NCI-H1092 (cell line): Measurements from ENCODE around the gene HPS6.
A peak's percentile ranks its signal among the peaks of the same experiment; 100 is the strongest.

Experiments
- DNase-seq: peaks from one replicate; lab custom pipeline; 2025; lab: John Stamatoyannopoulos, UW

Gene HPS6

DNA sequence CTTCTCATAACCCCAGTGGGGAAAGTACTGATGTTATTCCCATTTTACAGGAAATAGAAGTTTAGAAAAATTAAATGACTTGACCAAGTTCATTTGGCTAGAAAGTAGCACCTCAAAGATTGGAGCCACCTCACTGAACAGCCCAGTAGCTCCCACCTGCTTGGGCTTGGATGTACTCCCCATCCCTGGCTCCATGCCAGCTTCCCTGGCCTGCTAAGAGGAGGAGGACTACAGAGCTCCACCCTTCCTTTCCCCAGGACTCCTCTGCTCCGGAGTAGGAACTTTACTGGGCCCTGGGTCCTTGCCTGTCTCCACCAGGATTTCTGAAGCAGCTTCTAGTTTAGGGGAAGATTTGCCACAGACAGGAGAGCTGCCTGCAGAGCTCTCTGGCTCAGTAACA, 3.1 kb downstream of the HPS6 start:
- DNase-seq: peak; percentile 26

DNA sequence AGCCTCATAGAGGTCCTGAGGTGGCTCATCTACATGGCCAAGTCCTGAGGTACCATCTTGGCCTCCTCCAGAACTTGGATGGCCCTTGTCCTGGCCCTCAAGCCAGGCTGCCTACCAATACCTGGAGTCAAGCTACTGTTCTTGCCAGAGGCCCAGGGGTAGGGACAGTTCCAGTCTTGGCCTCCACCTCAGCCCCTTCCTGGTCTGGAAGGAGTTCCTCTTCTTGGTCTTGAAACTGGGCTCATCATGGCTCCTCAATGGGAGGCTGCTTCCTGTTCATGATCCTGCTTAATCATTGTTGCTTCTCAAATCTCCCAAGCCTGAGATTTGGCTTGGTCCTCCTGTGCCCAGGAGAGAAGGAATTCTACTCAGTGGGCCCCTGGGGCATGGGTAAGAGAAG, 3.9 kb downstream of the HPS6 start:
- DNase-seq: no peak

DNA sequence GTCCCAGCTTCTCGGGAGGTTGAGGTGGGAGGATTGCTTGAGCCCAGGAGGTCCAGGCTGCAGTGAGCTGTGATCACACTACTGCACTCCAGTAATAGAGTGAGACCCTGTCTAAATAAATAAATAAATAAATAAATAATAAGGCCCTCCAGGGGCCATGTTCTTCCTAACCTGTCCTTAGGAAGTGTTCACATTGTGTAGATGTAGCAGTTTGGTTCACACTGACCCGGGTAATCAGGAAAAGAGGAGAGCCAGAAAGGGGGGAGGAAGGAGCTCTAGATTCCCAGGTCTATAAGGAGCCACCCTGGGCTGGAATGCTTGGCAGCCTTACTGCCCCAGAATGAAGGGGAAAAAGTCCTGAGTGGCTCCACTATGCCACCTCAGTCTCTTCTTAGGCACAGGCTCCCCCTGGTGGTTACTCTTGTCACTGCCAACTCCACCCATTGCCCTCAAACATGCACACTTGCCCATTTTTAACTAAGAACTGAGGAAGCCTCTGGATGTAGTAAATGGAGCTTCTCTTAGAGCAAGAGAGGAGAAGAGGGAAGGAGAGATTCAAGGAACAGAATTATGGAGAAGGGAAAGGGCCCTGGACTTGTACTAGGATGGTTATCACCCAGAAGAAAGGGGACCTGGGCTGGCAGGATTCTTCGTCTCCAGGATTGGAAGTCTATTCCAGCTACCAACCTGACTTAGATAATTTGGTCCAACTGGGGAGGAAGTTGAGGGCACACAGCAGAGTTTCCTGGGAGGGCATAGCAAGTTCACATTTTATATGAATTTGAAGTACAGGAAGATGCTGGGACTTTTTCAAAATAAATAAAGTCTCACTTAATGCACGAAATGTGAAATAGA, 7.8 kb downstream of the HPS6 start:
- peak; percentile 25 for DNase-seq

DNA sequence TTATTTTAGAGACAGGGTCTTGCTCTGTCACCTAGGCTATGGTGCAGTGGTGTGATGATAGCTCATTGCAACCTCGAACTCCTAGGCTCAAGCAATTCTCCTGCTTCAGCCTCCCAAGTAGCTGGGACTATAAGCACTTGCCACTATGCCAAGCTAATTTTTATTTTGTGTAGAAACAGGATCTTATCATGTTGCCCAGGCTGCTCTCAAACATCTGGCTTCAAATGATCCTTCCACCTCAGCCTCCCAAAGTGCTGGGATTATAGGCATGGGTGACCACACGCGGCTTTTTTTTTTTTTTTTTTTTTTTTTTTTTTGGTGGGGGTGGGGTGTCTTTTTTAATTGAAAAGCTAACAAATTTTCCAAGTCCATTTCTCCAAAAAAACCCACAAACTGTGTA, 18.4 kb downstream of the HPS6 start:
- DNase-seq: no peak

DNA sequence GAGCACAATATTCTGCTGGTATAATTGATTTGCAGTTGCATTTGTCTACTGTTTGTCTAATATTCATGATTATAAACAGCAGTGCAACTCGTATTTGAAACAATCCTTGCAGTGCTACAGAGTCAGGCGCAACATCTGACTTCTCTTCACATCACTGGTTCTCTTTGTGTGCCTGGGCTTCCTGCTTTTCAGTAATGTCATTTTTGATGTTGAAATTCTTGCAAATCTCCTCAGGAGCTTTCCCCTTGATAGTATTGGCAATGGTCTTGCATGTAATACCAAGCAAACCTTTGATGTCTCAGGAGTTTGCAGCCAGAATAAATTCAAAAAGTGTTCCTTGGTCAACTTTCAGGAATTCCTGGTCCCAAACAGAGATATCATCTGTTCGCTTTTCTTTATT, 20.2 kb downstream of the HPS6 start:
- no peak for DNase-seq

DNA sequence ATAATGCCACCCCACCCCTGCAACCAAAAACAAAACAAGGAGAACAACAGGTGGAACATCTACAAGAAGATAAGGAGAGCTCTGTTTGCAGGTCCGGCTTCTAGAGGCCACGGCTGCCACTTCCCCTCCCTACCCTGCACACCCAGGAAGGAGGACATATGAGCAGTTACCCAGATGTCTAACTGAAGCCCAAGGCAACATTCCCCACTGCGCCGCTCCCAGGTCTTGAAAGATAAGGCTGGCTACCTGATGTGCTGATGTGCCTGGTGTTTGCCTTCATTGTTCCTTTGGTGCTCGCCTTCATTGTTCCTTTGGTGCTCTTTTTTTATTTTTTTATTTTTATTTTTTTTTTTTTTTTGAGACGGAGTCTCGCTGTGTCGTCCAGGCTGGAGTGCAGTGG, 21.0 kb downstream of the HPS6 start:
- no peak for DNase-seq

DNA sequence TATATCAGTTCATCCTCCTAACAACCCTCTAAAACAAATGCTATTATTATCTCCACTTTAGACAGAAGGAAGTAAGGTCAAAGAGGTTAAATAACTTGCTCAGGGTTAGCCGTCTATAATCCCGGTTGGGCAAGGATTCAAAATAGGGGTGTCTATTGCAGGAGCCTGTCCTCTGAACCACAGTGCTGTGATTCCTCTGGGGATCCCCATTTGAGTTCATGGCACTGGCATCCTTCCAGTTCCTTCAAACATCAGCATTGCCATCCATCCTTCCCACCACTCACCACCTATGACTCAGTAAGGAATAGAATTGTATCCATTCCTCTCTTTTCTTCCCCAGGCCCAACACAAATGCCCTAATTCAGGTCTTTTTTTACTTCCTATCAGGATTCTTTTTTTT, 25.6 kb downstream of the HPS6 start:
- no peak for DNase-seq

DNA sequence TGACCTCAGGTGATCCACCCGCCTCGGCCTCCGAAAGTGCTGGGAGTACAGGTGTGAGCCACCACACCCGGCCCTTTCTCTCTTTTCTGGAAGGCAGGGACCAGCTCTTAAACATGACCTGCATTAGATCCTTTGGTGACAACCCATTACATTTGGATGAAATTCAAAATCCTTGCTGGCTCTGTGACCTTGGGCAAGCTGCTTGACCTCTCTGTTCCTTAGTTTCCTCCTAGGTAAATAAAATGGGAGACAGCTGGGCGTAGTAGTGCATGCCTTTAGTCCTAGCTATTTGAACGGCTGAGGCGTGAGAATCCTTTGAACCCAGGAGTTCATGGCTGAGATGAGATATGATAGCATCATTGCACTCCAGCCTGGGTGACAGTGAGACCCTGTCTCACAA, 31.3 kb downstream of the HPS6 start:
- DNase-seq: no peak

DNA sequence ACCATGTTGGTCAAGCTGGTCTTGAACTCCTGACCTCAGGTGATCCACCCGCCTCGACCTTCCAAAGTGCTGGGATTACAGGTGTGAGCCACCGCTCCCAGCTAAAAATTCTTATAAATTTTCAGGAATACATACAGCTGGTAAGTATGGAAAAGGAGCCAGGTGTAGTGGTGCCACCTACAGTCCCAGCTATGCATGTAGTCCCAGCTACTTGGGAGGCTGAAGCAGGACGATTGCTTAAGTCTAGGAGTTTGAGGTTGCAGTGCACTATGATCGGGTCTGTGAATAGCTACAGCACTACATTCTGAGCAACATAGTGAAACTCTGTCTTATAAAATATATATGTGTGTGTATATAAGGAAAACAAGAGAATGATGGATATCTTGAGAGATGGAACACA, 36.0 kb downstream of the HPS6 start:
- no peak for DNase-seq

DNA sequence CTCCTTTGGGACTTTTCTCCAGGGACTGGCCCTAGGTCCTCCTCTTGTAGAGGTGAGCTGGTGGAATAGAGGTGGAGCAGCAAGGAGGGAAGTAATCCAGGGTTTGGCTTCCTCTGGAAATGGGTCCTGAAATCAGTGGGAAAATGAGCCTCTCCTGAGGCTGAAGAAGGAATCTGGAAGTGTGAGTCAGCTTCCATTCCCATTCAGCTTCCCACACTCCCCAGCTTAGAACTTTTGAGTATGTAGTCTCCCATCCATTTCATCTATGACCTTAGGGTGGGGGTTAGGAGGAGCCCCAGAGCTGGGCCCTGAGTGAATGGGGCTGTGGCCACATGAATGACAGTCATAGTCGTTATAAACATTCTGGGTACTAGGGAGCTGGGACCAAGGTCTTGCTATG, 37.3 kb downstream of the HPS6 start:
- DNase-seq: no peak

DNA sequence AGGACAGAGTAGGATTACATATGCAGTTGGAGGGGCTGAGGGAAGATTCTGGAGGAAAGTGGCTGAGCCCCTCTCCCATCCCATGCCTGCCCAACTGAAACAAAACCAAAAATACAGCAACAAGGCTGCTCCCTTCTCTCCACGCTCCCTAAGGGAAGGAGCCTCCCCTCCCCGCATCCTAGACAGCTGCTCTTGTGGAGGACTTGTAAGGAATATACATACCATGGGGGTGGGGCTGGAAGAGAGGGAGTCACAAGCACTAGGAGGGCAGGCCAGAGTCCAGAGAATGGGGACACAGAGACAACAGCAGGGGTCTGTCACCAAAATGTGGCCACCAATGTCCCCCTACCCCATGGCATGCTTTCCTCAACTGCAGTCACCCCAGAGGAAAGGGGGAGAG, 41.8 kb downstream of the HPS6 start:
- no peak for DNase-seq

DNA sequence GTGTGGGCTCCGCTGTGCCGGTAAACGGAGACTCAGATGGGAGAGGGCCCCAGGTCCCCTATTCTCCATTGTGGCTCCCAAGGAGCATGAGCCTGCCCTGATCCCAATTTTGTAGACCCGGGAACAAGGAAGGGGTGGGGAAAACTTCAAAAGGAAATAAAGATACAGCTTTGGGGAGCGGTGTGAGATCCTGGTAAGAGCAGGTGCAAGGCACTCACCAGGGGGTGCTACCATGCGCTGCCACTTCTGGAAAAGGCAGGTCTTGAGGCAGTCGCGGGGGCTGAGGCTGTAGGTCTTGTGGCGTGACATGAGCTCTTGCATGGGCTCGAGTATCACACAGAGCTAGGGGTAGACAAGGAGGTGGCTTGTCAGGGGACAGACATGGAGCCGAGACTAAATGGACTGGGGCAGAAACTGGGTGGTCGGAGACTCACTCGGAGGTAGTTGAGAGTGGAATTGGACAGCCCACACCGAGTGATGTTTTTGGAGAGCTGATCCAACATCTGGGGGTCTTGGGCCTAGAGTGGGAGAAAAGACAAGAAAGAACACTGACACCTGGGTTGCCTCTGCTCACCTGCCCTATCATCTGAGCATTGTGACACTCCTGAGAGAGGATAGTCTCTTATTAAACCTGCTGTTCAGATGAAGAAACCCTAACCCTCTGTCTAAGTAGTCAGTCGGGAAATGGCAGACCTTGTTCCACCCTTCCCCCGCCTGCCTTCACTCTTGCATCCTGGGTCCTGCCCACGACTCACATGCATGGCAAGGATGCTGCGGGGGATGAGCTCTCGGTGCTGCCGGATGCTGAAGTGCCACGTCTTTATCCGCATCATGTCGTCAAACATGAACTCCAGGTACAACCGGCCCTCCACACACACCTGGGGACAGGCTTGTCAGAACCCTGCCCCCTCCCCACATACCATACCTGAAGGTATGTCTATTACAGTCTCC, 44.3 kb downstream of the HPS6 start:
- DNase-seq: no peak

DNA sequence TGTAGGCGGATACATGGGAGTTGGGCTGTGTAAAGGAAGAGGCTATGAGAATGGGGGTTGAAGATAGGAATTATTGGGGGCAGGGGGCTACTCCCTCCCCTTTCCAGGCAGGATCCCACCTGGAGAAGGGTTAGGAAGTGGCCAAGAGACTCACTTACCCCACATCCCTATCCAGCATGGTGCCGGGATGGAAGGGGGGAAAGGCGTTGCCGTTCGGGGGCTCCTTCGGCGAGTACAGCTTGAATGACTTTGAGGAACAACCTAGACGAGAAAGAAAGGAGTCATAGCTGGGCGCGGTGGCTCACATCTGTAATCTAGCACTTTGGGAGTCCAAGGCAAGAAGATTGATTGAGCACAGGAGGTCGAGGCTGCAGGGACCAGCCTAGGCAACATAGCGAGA, 46.1 kb downstream of the HPS6 start:
- no peak for DNase-seq

DNA sequence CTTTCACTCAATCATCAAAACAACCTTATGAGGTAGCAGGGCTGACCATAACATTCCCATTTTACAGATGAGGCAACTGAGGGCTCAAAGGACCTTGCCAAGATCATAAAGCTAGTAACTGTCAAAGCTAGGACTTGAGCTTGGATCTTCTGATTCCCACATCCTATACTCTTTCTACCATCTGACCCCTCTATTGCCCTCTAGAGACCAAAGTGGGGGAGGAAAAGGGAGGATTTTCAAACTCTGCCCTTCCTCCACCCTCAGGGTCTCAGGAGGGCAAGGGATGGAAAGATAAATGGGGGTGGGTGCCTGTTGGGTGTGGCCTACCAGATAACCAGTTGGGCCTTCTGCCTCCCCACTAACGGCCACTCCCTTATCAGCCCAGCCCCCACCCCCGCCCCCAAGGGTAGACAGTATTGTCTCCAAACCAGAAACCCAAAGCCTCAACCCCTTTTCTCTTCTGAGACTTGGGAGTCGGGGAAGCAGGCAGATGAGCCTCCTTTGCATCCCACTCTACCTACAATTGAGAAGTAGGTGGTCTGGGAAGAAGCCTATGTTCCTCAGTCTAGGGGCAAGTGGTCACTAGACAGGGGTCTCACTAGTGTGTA, 47.2 kb downstream of the HPS6 start:
- DNase-seq: no peak

DNA sequence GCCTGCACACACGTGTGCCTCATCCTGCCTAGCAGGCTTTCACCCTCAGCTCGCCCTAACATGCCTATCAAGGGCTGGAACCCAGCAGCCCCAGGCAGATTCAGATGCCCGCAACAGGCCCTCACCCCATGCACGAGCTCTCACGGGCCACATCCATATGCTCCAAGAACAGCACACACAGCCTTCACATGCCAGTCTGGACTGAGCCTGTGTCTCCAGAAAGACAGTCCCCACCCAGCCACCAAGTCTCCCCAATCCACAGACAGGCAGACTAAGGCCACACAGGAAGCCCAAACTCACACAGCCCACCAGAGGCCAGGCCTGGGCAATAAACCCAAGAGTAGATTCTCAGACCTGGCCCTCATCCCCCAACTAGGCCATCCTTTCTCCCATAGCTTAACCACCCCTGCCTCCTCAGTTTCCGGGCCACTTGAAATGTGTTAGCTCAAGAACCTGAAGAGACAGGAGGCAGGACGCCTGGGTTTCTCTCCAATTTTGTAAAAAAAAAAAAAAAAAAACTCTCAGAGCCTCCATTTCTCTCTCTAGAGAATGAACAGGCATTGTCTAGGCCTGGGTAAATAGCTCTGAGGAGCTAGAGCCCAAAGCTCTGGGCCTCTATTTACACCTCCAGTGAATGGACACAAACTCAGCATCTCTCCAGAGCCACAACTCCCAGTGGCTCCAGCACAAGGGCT, 48.3 kb downstream of the HPS6 start:
- DNase-seq: no peak

DNA sequence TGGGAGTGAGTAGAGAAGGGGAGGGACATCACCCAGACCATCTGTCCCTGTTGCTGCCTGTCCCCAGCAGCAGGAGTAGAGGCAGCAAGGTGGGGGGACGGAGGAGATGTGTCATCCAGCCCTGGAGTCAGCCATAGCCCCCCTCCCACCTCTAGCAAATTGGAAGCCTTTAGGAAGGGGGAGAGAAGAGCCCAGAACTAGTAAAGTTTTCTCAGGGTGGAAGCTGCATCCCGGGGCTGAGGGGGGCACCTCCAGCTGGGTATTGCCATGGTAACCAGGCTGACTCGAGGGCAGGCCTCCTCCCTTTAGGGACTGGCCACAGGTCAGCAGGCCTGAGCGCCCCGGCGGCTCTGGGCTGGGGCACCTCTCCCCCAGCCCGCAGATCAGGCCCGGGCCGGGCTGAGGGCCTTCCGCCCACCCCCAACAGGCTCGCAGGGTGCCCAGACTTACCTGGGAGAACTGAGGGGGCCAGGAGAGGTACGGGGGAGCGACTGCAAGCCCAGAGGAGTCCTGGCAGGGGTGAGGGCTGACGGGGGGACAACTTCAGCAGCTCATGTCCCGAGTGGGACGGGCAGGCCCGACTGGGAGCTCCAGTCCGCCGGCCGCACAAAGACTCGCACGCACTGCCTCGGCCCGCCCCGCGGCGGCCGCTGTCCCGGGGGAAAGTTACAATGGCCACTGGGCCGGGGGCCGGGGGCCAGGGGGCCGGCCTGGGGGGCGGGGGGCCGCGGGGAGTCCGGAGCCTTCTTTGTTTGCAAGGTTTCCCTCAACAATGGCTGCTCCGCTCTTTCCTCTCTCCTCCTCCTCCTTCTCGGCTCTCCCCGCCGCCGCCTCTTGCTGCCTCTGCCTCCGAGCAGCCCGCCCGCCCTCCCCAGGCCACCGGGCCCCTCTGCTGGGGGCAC, 49.1 kb downstream of the HPS6 start:
- no peak for DNase-seq

DNA sequence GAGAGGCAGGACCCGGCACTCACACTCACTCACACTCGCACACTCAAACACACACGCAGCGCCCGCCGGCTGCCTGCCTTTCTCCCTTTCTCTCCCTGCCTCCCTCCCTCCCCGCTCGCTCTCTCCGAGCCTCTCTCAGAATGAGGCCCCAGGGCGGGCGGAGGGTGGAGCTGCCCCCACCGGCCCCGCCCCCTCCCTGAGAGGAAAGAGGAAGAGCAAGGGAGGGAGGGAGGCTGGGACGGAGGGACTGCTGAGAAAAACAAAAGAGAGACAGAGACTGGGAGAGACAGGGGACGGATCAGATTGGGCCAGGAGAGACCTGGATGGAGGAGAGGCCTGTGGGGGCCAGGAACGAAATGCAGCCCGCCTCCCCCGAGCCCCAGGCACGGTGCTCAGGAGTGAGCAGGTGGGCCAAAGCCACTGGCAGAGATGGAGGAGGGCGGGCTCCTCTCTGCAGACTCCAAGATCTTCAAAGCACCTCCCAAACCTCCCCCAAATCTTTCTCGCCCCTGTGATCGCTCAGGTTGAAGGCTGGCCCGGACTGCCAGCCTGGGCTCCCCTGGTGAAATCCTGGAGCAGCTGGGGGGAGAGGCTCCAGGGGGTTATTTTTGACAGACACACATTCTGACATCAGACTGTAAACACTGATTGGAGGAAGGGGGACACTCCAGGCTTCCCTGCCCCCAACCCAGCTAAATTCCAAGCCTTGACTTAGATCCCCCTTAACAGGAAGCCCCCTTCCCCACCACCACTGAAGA, 49.9 kb downstream of the HPS6 start:
- DNase-seq: peak; percentile 64

DNA sequence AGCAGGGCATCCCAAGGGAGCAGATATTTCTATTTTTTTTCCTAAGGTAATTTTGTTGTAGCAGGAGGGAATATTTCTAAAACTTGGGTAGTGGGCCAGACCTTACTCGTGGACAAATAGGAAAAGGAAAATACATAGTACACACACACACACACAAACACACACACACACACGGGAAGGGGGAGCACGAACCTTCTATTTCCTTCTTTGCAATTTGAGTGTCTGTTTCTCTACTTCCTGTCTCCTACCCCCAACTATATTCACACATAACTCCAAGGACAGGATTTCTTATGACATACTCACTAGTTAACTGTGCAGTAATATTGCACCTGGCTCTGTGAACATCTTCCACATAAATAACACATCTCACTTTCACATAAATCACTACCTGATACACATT, 50.6 kb downstream of the HPS6 start:
- no peak for DNase-seq

DNA sequence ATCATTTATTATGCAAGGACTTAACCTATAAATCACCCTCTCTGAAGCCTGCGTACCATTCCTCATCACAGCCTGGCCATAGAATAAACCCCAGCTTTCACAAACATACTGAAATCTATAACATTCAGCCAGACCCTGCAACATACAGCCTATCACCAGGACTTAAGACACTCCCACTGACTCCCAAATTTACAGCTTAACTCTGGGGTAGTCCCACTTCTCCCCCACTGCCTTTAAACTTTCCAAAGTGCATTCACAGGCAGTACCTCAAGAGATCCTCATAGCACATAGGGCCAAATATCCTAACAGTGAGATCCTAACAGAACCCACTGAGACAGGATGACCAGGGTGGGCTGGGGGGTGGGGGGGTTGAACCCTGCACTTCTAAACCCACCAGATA, 51.5 kb downstream of the HPS6 start:
- DNase-seq: no peak
